GM23338 (cell line): ENCODE measurements around the gene DUSP18. TPM values are rescaled to one million over a fixed set of nuclear protein-coding genes. Genes with fewer than 3 reads are reported as not detected.

ENCODE experiments used
- ATAC-seq: fragments of 200-7000 bp; cut with Tn5 transposase; 3 replicates; pipeline ENCODE4 v1.9.1; 2020
- DNase-seq: peaks from one replicate; pipeline ENCODE4 v3.0.0-alpha.2; 2015; ENCODE audit warnings: low spot score
- H2AFZ ChIP-seq: fragments of 200-600 bp; sonication (generic); 2 replicates; pipeline ENCODE4 v1.8.0; 2016; ENCODE audit warnings: antibody characterized with exemption, mild to moderate bottlenecking, moderate library complexity
- H3F3A ChIP-seq: fragments of 200-600 bp; sonication (generic); replicated peaks from 2 replicates; pipeline ENCODE4 v1.8.0; 2017; ENCODE audit warnings: antibody characterized with exemption, mixed run types, low read depth
- H3K27ac ChIP-seq: fragments of 200-600 bp; sonication (generic); 2 replicates; pipeline ENCODE4 v1.6.1; 2016; ENCODE audit warnings: low read depth
- H3K27me3 ChIP-seq: fragments of 200-600 bp; sonication (generic); 2 replicates; pipeline ENCODE4 v1.8.0; 2016; ENCODE audit warnings: mild to moderate bottlenecking, mixed run types, moderate library complexity; ENCODE audit not compliant: insufficient read depth
- H3K36me3 ChIP-seq: fragments of 200-600 bp; sonication (generic); 2 replicates; pipeline ENCODE4 v1.8.0; 2016; ENCODE audit warnings: mild to moderate bottlenecking; ENCODE audit not compliant: insufficient read depth
- H3K4me1 ChIP-seq: fragments of 200-600 bp; sonication (generic); 2 replicates; pipeline ENCODE4 v1.8.0; 2016; ENCODE audit warnings: mild to moderate bottlenecking, moderate library complexity; ENCODE audit not compliant: insufficient read depth
- H3K4me2 ChIP-seq: fragments of 200-600 bp; sonication (generic); 2 replicates; pipeline ENCODE4 v1.7.1; 2017; ENCODE audit warnings: mixed run types
- H3K4me3 ChIP-seq: fragments of 200-600 bp; sonication (generic); 2 replicates; pipeline ENCODE4 v1.6.1; 2016; ENCODE audit warnings: mixed run types
- H3K79me2 ChIP-seq: fragments of 200-600 bp; sonication (generic); replicated peaks from 2 replicates; pipeline ENCODE4 v1.8.0; 2017; ENCODE audit warnings: mild to moderate bottlenecking; ENCODE audit not compliant: insufficient read depth
- H3K9me2 ChIP-seq: fragments of 200-600 bp; sonication (generic); 2 replicates; pipeline ENCODE4 v1.8.0; 2017; ENCODE audit not compliant: insufficient read depth
- H4K20me1 ChIP-seq: fragments of 200-600 bp; sonication (generic); replicated peaks from 2 replicates; pipeline ENCODE4 v1.8.0; 2017; ENCODE audit warnings: mild to moderate bottlenecking; ENCODE audit not compliant: insufficient read depth
- H3K27ac Mint-ChIP-seq: 2 replicates; pipeline ENCODE4 v1.8.0; 2020; ENCODE audit warnings: inconsistent platforms, mild to moderate bottlenecking, moderate library complexity, mixed read lengths
- H3K27me3 Mint-ChIP-seq: 3 replicates; pipeline ENCODE4 v1.8.0; 2022; ENCODE audit warnings: low read depth, mild to moderate bottlenecking, moderate library complexity, mixed read lengths, inconsistent platforms; ENCODE audit not compliant: insufficient read depth, poor library complexity
- H3K36me3 Mint-ChIP-seq: 3 replicates; pipeline ENCODE4 v1.8.0; 2021; ENCODE audit warnings: low read depth, mild to moderate bottlenecking, inconsistent platforms, moderate library complexity, mixed read lengths
- H3K4me1 Mint-ChIP-seq: 3 replicates; pipeline ENCODE4 v1.8.0; 2020; ENCODE audit warnings: mild to moderate bottlenecking, inconsistent platforms, mixed read lengths
- H3K4me3 Mint-ChIP-seq: 3 replicates; pipeline ENCODE4 v1.8.0; 2021; ENCODE audit warnings: moderate library complexity, mild to moderate bottlenecking, inconsistent platforms, mixed read lengths
- H3K9me3 Mint-ChIP-seq: 3 replicates; pipeline ENCODE4 v1.8.0; 2020; ENCODE audit warnings: moderate library complexity, mild to moderate bottlenecking, inconsistent platforms, mixed read lengths
- CREB1 ChIP-seq: fragments of 250-450 bp; sonication (Bioruptor Pico); IDR thresholded peaks from 2 replicates; pipeline ENCODE4 v1.5.0; 2020; ENCODE audit warnings: low read depth, mild to moderate bottlenecking, moderate library complexity
- CTCF ChIP-seq, 2 experiments: fragments of 200-600 bp in 1 of 2; sonication (generic) in 1 of 2; conservative IDR thresholded peaks; 2 replicates each; pipeline versions ENCODE4 v1.5.1 to v1.6.1; 2016 to 2017; ENCODE audit warnings: antibody characterized with exemption in 2 of 2, low read depth in 2 of 2, mild to moderate bottlenecking in 2 of 2, moderate library complexity in 1 of 2
- ETS1 ChIP-seq: IDR thresholded peaks from 2 replicates; pipeline ENCODE4 v1.6.1; 2016; ENCODE audit warnings: antibody characterized with exemption
- EZH2 ChIP-seq: fragments of 200-600 bp; sonication (generic); IDR thresholded peaks from one replicate; pipeline ENCODE4 v1.8.0; 2017; ENCODE audit warnings: antibody characterized with exemption, mild to moderate bottlenecking, low read depth; ENCODE audit not compliant: unreplicated experiment
- EZH2phosphoT487 ChIP-seq: fragments of 200-600 bp; sonication (generic); IDR thresholded peaks from one replicate; pipeline ENCODE4 v1.8.1; 2018; ENCODE audit warnings: antibody characterized with exemption; ENCODE audit not compliant: unreplicated experiment
- JUNB ChIP-seq: IDR thresholded peaks from one replicate; pipeline ENCODE4 v1.6.1; 2016; ENCODE audit warnings: antibody characterized with exemption; ENCODE audit not compliant: unreplicated experiment
- NANOG ChIP-seq: IDR thresholded peaks from 2 replicates; pipeline ENCODE4 v1.6.1; 2016; ENCODE audit warnings: antibody characterized with exemption, borderline replicate concordance
- POLR2AphosphoS5 ChIP-seq: IDR thresholded peaks from 2 replicates; pipeline ENCODE4 v1.6.1; 2016; ENCODE audit warnings: antibody characterized with exemption, low read depth
- REST ChIP-seq: IDR thresholded peaks from one replicate; pipeline ENCODE4 v1.6.1; 2018; ENCODE audit warnings: antibody characterized with exemption; ENCODE audit not compliant: unreplicated experiment
- STAT1 ChIP-seq: IDR thresholded peaks from one replicate; pipeline ENCODE4 v1.6.1; 2016; ENCODE audit warnings: antibody characterized with exemption; ENCODE audit not compliant: unreplicated experiment
- ZNF114 ChIP-seq: fragments of 250-450 bp; sonication (Bioruptor Pico); IDR thresholded peaks from 2 replicates; pipeline ENCODE4 v1.5.0; 2020; ENCODE audit warnings: mild to moderate bottlenecking, moderate library complexity
- ZNF331 ChIP-seq: fragments of 250-450 bp; sonication (Bioruptor Pico); IDR thresholded peaks from 2 replicates; pipeline ENCODE4 v1.5.0; 2020; ENCODE audit warnings: low read depth, mild to moderate bottlenecking, moderate library complexity
- ZNF462 ChIP-seq: fragments of 250-450 bp; sonication (Bioruptor Pico); IDR thresholded peaks from 2 replicates; pipeline ENCODE4 v1.5.0; 2020; ENCODE audit warnings: mild to moderate bottlenecking, moderate library complexity
- polyA plus RNA-seq: library from polyadenylated mRNA; unstranded; fragments of >200 nt; fragmentation: Nextera tagmentation; extraction: Ambion mirVana; gene quantifications from 2 replicates; pipeline ENCODE4 v1.2.1, GENCODE V29; 2016
- total RNA-seq: library from RNA; depleted of rRNA; stranded (reverse); fragments of >200 nt; shearing (Covaris generic); gene quantifications from 2 replicates; pipeline ENCODE4 v1.2.3, GENCODE V29; 2014

The DUSP18 gene
- total and polyA plus RNA-seq, 2 experiments from 2014 or later = 2.2 to 2.7 TPM

GRCh38 chr22:30637701-30638114, 30.0 kb downstream of the DUSP18 start:
- H3K9me3 Mint-ChIP-seq = peaks cover 8% of the 10 kb centered on the region; the same call in 2 of the 3 replicates
- no peak for DNase-seq
- Histone ChIP-seq H3K27ac (no peak overlapping the region), H3K79me2 (no peaks in the 10 kb centered on the region), H4K20me1 (no peaks in the 10 kb centered on the region), H3K4me2 (no peak overlapping the region; the same call in 1 of the 2 replicates), H3K27me3 (0 out of 2 replicates have a peak, but pooled peaks cover 3% of the 10 kb centered on the region), H3K36me3 (peaks cover 4% of the 10 kb centered on the region; the same call in 1 of the 2 replicates), H3K4me3 (no peak overlapping the region), H2AFZ (no peak overlapping the region), H3K4me1 (peaks cover 10% of the 10 kb centered on the region; the same call in 1 of the 2 replicates), H3F3A (0 out of 2 replicates have a peak, but pooled peaks cover 2% of the 10 kb centered on the region), H3K9me2 (no peaks in the 10 kb centered on the region)
- peaks cover 13% of the 10 kb centered on the region; the same call in 2 of the 3 replicates for H3K4me1 Mint-ChIP-seq
- H3K4me3 Mint-ChIP-seq = no peak overlapping the region; the same call in 2 of the 3 replicates
- peaks cover 21% of the 10 kb centered on the region for H3K27me3 Mint-ChIP-seq
- no peak for ATAC-seq
- TF ChIP-seq ZNF331 (no peak), EZH2phosphoT487 (no peak), CTCF (conservative IDR thresholded peaks at IDR 0.05; ENCODE audit: low read depth in 2 of 2) (no peak), JUNB (no peak), POLR2AphosphoS5 (no peak), ZNF462 (no peak), ETS1 (no peak), STAT1 (no peak), REST (no peak), CREB1 (CRISPR knock-in tag) (no peak), NANOG (no peak), EZH2 (no peak), ZNF114 (CRISPR knock-in tag) (no peak)
- H3K27ac Mint-ChIP-seq = no peak overlapping the region
- peaks cover 22% of the 10 kb centered on the region for H3K36me3 Mint-ChIP-seq
